H1 (cell line): Measurements from ENCODE around the gene IMPDH1. TPM values are rescaled to one million over a fixed set of nuclear protein-coding genes. Genes with fewer than 3 reads are reported as not detected.

Experiments
- SP4 ChIP-seq: IDR thresholded peaks from 2 replicates; pipeline ENCODE4 v1.6.1; 2012; ENCODE audit warnings: low read length, inconsistent platforms
- TAF1 ChIP-seq: IDR thresholded peaks from 2 replicates; pipeline ENCODE4 v1.6.1; 2011; ENCODE audit warnings: mild to moderate bottlenecking, low read depth, low read length
- polyA plus RNA-seq, 7 experiments: library from polyadenylated mRNA; depleted of rRNA in 3 of 7; stranded (reverse) in 5 of 7; unstranded in 2 of 7; fragments of >200 nt in 5 of 7; fragments of 200-250 nt in 2 of 7; gene quantifications; 1 replicate in 5 of 7; 2 replicates in 1 of 7; 4 replicates in 1 of 7; pipeline versions ENCODE4 v1.2.1 to v1.2.3, GENCODE V29; 2011 to 2013; ENCODE audit warnings: missing spikeins in 2 of 7, mixed read lengths in 2 of 7
- total RNA-seq: library from RNA; stranded (reverse); fragmentation: NEBNext Ultra II Directional; extraction: Animal tissue kit (Norgen Biotek cat#: 25700); gene quantifications from 2 replicates; pipeline ENCODE4 v1.2.1, GENCODE V29; 2021

IMPDH1 gene
- total and polyA plus RNA-seq, 2 of the 8 experiments (the other 6 are each of a cell fraction or from before 2014, with no cell fraction given), result 45.8 TPM

DNA sequence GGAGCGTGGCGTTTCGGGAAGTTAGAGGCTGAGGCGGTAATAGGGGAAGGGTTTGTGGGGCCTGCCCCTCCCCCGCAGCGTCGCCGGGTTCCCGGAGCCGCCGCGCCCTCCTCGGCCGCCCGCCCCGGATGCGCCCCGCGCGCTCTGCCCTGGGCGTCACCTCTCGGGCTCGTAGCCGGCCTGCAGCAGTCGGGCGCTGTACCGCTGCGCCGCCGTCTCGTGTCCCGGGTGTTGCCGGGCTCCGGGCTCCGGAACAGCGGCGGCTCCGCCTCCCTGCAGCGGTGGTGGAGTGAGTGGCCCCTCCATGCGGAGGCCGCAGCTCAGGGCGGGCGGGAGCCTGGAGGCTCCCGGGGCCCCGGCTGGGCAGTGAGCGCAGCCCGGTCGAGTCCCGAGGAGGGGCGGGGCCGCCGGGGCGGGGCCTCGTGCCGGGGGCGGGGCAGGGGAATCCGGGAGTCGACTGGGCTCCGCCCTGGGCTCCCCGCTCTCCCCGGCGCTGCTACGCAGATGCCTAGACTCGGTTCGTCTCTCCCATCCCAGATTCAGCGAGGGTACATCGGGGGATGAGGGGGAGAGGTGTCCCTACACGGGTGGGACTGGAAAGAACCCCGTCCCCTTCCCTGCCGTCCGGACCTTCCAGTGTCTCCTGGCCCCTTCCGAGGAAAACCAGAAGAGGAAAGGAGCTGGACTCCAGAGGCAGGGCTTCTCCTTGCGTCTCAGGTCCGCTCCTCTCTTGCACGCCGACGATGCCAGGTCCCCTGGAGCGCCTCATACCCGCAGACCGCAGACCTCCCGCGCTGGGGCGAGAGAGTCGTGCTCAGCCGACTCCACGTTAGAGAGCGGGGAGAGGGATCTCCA, at the start of gene IMPDH1 (continued):
- TF ChIP-seq SP4 (0 out of 2 replicates have a peak, but pooled peaks have one; percentile 54), TAF1 (peak; percentile 36; the same call in 1 of the 2 replicates)
